Thoracic aorta (tissue), 2 donors: ENCODE data around the gene SPATS2L. TPM values are rescaled to one million over a fixed set of nuclear protein-coding genes. Genes with fewer than 3 reads are reported as not detected.

Experiments
- ATAC-seq: fragments of 150-250 bp; one replicate; pipeline ENCODE4 v1.8.0; 2017; ENCODE audit warnings: low read depth; ENCODE audit not compliant: insufficient number of reproducible peaks, low FRiP score
- DNase-seq: peaks from one replicate; pipeline ENCODE4 v3.0.0-alpha.2; 2020; ENCODE audit warnings: low spot score
- H3K27ac ChIP-seq, 2 donors: fragments of 200-600 bp; sonication (generic); 1 replicate in 1 of 2; 2 replicates in 1 of 2; pipeline ENCODE4 v1.5.1; 2016; ENCODE audit warnings: mild to moderate bottlenecking in 2 of 2, moderate library complexity in 2 of 2
- H3K27me3 ChIP-seq: fragments of 200-600 bp; sonication (generic); replicated peaks from 2 replicates; pipeline ENCODE4 v1.6.0; 2016; ENCODE audit warnings: mild to moderate bottlenecking; ENCODE audit not compliant: insufficient read depth
- H3K36me3 ChIP-seq: fragments of 200-600 bp; sonication (generic); one replicate; pipeline ENCODE4 v1.5.1; 2016
- H3K4me1 ChIP-seq, 2 donors: fragments of 200-600 bp; sonication (generic); 1 replicate in 1 of 2; 2 replicates in 1 of 2; pipeline versions ENCODE4 v1.5.1 to v1.6.0; 2016; ENCODE audit warnings: low read depth in 2 of 2, mild to moderate bottlenecking in 1 of 2; ENCODE audit not compliant: control insufficient read depth in 1 of 2
- H3K4me3 ChIP-seq: fragments of 200-600 bp; sonication (generic); 2 replicates; pipeline ENCODE4 v1.5.1; 2016; ENCODE audit warnings: mild to moderate bottlenecking
- H3K9me3 ChIP-seq: fragments of 200-600 bp; sonication (generic); 2 replicates; pipeline ENCODE4 v1.5.1; 2016
- CTCF ChIP-seq: fragments of 200-600 bp; sonication (generic); IDR thresholded peaks from one replicate; pipeline ENCODE4 v1.5.1; 2019; ENCODE audit warnings: antibody characterized with exemption
- total RNA-seq, 2 donors: library from RNA; depleted of rRNA; stranded (reverse); fragments of >200 nt; gene quantifications; one replicate each; pipeline versions ENCODE4 v1.1.0 to v1.2.3, GENCODE V29; 2016

SPATS2L gene
- total RNA-seq, 2 donors from 2014 or later: 47.7 to 90.3 TPM

DNA sequence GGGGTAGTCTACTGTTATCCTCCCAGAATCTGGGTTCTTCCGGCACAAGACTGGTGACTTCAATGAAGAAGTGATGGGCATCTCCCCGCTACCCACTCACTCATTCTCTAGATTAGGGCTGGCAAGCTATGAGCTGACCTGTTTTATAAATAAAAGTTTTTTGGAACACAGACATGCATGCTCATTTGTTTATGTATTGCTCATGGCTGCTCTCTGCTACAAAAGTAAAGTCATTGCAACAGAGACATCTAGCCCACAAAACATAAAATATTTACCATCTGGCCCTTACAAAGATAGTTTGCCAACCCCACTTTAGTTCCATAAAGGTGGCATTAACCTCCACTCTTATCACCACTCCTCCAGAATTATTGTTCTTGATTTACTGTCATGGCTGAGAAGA, 39.1 kb upstream of the SPATS2L start:
- Histone ChIP-seq H3K4me3 (no peak overlapping the region), H3K36me3 (no peaks in the 10 kb centered on the region), H3K27ac (no peak overlapping the region), H3K9me3 (no peaks in the 10 kb centered on the region), H3K4me1 (no peaks in the 10 kb centered on the region), H3K27me3 (no peaks in the 10 kb centered on the region)
- DNase-seq: no peak
- ATAC-seq: no peak
- no peak for TF ChIP-seq CTCF

DNA sequence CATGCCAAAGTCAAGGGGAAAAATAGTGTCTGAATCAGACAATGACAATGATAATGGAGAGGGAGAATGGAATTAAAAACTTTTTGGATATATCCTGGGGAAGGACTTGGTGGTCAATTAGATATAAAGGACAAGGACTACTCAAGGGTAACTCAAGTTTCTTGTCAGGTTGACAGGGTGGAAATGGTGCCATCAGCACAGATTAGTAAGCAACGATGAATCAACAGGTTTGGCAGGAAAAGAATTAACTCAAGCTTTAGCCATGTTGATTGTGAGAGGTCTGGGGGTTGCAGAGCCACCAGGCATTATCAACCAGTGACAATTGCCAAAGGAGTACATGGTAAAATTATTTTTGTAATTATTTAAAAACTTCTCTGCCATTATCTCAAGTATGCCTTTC, 35.8 kb upstream of the SPATS2L start:
- no peaks in the 10 kb centered on the region for H3K4me1 ChIP-seq
- no peak for TF ChIP-seq CTCF
- no peaks in the 10 kb centered on the region for H3K27me3 ChIP-seq
- no peaks in the 10 kb centered on the region for H3K9me3 ChIP-seq
- H3K4me3 ChIP-seq: no peak overlapping the region
- no peak overlapping the region for H3K27ac ChIP-seq
- H3K36me3 ChIP-seq: no peaks in the 10 kb centered on the region
- DNase-seq: no peak
- no peak for ATAC-seq

DNA sequence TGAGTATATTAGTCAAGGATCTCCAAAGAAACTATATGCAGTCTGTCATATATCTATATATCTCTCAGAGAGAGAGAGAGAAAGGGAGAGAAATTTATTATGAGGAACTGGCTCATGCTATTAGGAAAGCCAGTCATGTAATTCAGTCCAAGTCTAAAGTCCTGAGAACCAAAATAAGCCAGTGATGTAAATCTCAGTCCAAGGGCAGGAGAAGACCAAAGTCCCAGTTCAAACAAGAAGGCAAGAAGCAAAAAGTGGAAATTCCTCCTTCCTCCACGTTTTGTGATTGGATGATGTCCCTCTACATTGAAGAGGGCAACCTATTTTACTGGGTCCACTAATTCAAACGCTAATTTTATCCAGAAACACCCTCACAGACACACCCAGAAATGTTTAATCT, 34.2 kb upstream of the SPATS2L start:
- H3K4me1 ChIP-seq: no peaks in the 10 kb centered on the region
- no peaks in the 10 kb centered on the region for H3K9me3 ChIP-seq
- no peaks in the 10 kb centered on the region for H3K36me3 ChIP-seq
- no peak overlapping the region for H3K27ac ChIP-seq
- DNase-seq (no peak), ATAC-seq (no peak)
- no peak for TF ChIP-seq CTCF
- H3K27me3 ChIP-seq: no peaks in the 10 kb centered on the region
- H3K4me3 ChIP-seq: no peak overlapping the region

- no peak for DNase-seq
- Histone ChIP-seq H3K36me3 (no peaks in the 10 kb centered on the region), H3K9me3 (no peaks in the 10 kb centered on the region), H3K27ac (no peak overlapping the region), H3K4me1 (no peaks in the 10 kb centered on the region), H3K27me3 (no peaks in the 10 kb centered on the region), H3K4me3 (no peak overlapping the region)
- ATAC-seq: no peak
- no peak for TF ChIP-seq CTCF
Observed at GRCh38 chr2:200274116-200275075, 32.1 kb upstream of the SPATS2L start.

DNA sequence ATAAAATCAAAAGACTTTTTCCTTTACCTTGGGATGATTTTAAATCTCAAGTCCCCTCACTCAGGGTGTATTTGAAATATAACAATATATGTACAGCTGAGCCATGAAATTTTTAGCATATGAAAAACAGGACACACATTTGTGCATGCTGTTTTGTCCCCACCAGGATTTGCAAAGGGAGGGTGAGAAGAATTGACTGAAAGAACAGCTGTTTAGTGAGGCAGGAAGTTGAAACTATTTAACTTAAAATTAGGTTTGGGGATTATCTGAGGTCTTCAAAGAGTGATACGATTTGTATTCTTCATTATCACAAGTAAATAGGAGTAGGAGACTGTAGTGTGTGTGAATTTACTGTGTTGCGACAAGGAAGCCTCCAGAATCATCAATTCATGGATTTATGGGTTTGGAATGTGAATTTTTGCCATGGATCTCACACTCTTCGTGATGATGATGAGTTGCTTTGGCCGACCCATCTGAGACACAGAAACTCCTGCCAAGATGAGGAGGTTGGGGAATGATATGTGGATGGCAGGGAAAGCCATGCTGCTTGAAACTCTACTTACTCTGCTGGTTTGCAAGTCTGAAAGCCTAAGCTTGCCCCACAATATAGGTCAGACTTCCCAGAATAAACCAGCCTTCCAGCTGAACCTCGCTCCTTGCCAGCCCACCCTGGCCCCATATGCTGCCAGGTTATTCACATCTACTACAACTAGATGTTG, 31.0 kb upstream of the SPATS2L start:
- Histone ChIP-seq H3K36me3 (no peaks in the 10 kb centered on the region), H3K4me3 (no peak overlapping the region), H3K27ac (no peak overlapping the region), H3K27me3 (no peaks in the 10 kb centered on the region), H3K9me3 (no peaks in the 10 kb centered on the region), H3K4me1 (no peaks in the 10 kb centered on the region)
- no peak for ATAC-seq
- DNase-seq: no peak
- TF ChIP-seq CTCF: no peak
